GM19452 (cell line): ENCODE results near the gene ANAPC16.
A peak's percentile ranks its signal among the peaks of the same experiment; 100 is the strongest.

Source experiments
- ATAC-seq: cut with Tn5 transposase; IDR thresholded peaks from one replicate; pipeline ENCODE4 v1.9.1; 2021; ENCODE audit not compliant: unreplicated experiment

The ANAPC16 gene

DNA sequence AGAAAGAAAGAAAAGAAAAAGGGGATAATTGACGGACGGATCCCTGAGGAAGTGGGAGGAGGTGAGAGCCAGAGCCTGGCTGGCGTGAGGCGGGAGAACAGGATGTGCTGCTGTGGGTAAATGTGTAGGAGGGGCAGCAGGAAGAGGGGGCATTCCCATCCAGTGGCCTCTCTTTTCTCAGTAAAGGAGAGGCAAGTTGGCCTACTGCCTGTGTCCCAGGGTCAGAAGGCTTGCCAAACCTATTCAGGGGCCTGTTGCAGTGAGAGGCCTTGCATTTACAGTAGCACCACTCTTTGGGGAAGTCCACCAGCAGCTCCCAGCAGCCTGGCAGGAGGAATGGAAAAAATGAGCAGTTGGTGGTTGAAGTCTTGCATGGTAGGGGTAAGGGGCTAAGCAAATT, 26.9 kb downstream of the ANAPC16 start:
- ATAC-seq: no peak

DNA sequence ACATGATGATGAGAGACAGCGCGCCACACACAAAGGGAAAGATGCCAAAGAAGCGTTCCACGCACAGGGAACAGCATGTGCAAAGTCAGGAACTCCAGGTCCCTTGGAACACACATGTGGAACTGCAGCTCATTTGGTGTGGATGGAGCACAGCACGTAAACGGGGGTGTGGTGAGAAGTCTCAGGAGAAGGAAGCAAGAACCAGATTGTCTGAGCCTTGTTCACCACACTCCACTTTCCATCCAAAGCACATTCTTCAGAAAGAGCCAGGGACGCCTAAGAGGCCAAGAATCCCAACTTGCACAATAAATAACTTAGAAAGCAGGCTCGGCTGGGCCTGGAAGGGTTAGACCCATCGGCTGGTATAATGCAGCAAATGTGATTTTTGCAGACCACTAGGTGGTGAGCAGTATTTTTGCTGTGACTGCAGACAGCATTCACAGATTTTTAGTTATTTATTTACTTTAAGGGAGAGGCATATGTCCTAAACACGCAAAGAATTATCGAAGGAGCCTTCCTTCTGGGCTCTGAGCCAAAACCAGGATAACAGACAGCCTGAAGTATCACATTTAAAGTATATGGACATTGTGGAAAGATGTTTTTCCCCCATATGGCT, 28.1 kb downstream of the ANAPC16 start:
- no peak for ATAC-seq

- ATAC-seq: no peak
Observed at GRCh38 chr10:72244573-72245038, 28.8 kb downstream of the ANAPC16 start.

DNA sequence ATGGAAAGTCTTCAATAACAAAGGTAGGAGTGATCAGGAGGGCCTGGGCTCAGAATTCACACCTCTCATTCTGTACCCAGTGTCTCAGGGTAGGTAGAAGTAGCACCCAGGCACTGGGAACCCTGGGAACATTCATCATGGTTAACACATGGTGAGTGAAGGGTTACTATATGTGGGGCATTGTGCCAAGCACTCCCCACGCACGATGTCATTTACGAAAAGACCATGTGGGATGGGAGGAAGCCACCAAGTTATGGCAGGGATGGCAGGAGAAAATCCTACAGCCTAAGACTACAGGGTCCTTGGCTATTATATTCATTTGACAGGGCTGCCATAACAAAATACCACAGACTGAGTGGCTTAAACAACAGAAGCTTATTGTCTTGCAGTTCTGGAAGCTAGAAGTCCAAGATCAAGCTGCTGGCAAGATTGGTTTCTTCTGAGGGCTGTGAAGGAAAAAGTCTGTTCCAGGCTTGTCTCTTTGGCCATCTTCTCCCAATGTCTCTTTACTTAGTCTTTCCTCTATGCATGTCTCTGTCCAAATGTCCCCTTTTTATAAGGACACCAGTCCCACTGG, 30.2 kb downstream of the ANAPC16 start:
- no peak for ATAC-seq

DNA sequence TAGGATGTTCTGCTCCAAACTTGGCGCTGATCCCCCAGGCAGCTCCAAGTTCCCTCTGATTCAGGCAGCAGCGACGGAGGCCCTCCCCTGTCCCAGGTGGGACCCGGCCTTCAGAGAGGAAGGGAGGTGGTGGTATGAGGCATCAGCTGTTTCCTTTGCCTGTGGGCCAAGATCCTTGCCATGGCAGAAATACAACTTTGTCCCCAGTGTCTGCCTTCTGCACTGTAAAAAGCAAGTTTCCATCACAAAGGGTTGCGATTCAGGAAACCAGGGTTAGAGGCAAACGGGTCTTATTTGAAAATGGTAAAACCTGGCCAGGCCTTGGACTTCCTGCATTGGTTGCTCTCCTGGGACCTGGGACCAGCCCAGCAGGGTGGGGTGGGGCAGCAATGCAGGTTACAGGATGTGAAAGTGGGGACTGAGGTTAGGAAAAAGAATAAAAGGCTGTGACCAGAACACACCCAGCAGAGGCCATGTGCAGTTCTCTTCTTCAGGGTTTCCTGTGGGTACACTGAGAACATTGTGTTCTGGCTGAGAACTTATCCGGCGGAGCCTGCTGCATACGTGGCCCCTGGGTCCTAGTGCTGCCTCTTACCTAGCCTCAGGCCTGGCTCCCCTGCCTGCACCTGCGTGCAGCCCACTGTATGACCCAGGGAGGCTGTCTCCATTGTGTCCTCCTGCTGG, 32.8 kb downstream of the ANAPC16 start:
- ATAC-seq: peak; percentile 89

DNA sequence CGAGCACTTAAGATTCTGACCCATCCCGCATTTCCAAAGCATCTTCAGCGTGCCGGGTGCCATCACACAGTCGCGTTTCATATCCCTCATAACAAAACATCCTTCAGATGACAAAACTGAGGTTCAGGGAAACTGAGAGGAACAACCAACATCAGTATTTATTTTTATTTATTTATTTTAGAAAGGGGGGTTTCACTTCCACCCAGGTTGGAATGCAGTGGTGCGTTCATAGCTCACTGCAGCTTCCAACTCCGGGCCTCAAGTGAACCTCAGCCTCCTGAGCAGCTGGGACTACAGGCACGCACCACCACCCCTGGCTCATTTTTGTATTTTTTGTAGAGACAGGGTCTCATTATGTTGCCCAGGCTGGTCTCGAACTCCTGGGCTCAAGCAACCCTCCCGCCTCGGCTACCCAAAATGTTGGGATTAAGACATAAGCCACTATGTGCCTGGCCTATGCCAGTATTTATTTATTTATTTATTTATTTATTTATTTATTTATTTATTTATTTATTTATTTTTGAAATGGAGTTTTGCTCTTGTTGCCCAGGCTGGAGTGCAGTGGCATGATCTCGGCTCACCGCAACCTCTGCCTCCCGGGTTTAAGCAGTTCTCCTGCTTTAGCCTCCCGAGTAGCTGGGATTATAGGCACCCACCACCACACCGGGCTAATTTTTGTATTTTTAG, 33.5 kb downstream of the ANAPC16 start:
- ATAC-seq: peak; percentile 12

- ATAC-seq: no peak
Observed at GRCh38 chr10:72250666-72251065, 34.9 kb downstream of the ANAPC16 start.

DNA sequence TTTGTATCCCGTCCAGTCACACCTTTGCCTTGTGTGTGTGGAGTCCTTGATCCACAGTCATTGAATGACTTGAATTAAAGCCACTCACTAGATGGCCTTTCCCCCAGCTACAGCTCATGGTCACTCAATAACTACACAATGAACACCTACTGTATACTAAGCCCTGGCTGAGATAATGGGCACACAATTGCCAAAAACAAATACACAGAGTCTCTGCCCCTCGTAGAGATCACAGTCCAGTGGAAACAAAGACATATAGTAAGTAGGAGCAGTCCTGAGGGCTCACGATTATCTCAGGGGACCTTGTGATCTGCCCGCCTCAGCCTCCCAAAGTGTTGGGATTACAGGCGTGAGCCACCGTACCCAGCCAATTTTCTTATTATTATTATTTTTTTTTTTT, 35.8 kb downstream of the ANAPC16 start:
- no peak for ATAC-seq

DNA sequence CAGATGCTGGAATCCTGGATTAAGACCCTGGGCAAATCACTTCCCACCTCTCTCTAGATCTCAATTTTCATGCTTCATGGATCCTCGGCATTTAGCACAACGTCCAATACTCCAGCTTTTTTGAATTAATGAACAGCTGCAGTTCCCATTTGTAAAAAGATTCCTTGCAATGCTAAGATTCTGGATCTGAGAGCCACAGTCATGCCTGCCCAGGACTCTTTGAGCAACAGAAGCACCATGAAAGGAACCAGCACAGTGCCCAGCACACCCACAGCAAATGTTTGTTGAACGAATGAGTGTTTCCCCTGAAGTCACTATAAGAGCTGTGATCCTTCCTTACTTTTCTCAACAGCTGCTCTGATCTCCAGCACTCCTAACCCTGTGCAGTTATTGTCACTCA, 37.2 kb downstream of the ANAPC16 start:
- ATAC-seq: no peak

- no peak for ATAC-seq
Observed at GRCh38 chr10:72253578-72253977, 37.8 kb downstream of the ANAPC16 start.

DNA sequence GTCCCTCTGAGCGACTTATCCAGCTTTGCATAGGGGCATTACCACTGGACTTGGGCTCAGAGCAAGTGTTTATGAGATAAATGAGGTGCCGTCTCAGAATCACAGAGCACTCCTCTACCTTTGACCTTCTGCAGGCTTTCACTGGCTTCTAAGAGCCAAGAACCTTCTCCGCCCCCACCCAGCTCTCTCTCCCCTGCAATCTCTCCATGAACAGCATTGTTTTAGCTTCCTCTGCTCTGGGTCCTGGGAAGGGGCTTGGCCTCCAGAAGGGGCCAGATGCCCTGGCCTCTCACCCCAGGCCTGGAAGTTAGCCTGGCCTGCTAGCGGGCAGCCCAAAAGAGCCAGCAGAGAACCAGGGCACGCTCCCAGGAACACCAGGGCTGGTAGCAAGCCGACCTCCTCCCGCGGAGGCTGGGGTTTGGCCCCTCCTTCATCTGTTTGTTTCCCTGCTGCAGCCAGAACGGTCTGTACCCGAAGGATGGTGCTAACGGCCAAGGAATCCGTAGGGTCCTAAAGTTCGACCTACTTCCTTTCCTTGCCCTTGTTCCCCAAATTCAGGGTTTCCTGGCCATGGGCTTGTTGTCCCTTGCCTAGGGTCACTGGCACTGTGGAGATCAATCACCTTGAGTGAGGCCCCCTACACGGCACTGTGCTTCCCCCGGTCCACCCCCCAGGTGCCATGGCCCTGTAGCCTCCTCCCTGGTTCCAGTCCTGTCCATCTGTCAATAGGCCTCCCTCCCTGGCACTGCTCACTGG, 39.2 kb downstream of the ANAPC16 start:
- no peak for ATAC-seq

DNA sequence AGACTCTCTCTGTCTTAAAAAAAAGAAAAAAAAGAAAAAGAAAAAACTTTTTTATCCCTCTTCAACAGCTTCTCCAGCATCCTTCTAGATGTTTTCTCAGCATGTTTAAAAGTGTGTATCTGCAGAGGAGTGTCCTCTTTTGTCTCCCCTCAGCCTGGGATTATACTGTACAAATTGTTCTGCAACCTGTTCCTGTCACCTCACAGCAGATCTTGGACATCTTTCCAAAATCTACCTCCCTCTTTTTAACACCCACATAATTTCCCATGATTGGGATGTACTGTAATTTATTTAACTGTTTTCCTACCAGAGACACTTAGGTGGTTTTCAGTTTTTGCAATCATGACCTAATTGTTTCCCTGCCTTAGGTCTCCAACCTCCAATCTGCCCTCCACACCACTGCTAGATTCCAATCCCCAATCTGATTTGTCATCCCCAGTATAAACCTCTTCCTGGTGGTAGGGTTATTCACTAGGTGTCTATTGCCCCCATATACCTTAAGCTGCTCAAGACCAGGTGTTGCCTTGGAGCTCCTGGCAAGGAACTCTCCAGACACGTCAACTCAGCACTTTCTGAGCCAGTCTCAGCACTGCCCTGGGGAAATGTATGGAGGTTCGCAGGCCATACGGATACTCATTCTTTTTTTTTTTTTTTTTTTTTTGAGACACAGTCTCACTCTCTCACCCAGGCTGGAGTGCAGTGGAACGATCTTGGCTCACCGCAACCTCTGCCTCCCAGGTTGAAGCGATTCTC, 40.3 kb downstream of the ANAPC16 start:
- ATAC-seq: no peak

GRCh38 chr10:72257051-72257892, 41.5 kb downstream of the ANAPC16 start:
- ATAC-seq: no peak

DNA sequence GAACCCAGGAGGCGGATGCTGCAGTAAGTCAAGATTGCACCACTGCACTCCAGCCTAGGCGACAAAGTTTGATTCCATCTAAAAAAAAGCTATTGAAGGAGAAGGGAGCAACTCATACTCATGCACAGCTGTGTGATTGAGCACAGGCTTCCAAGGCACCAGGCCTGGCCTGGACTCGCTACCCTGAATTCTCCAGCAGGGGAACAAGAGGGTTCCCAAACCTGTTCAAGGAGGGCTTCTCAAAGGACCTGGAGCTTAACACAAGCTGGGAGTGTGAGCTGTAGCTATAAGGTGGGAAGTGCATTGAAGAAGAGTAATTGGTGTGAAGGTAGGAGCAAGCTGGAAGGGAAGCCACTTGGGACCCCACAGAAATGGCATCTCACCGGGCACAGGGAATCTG, 42.8 kb downstream of the ANAPC16 start:
- ATAC-seq: no peak

- no peak for ATAC-seq
Observed at GRCh38 chr10:72259491-72260238, 43.9 kb downstream of the ANAPC16 start.

DNA sequence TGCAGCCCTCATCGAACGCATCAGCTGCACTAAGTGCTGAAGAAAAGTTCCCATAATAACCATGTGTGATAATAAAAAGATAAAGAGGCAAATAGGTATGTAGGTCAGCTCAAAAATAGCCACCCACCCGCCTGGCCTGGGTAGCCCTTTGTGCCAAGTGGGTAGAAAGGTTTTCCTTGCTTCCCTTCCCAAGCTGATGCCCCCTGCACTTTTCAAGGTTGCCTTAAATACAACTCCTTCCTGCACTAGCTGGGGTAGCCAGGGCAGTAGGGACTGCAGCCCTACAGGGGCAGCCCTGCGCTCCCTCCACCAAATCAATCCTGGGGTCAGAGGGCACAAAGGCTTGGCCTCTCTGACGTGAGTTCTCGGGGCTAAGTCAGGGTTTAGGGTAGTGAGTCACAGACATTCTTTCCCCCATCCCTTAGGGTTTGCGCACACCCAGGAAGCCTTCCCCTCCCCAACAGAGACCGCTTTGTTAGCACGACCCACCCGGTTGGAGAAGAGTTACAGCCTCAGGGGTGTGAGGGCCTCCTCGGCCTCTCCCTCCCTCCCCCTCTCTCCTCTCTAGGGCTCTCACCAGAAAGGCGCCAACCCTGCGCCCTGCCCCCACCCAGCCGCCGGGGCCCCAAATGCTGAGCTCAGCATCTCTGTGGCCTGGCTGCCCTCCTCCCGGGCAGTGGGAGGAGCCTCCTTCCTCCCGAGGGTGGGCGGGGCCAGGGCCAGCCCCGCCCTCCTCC, 44.6 kb downstream of the ANAPC16 start:
- peak; percentile 60 for ATAC-seq

DNA sequence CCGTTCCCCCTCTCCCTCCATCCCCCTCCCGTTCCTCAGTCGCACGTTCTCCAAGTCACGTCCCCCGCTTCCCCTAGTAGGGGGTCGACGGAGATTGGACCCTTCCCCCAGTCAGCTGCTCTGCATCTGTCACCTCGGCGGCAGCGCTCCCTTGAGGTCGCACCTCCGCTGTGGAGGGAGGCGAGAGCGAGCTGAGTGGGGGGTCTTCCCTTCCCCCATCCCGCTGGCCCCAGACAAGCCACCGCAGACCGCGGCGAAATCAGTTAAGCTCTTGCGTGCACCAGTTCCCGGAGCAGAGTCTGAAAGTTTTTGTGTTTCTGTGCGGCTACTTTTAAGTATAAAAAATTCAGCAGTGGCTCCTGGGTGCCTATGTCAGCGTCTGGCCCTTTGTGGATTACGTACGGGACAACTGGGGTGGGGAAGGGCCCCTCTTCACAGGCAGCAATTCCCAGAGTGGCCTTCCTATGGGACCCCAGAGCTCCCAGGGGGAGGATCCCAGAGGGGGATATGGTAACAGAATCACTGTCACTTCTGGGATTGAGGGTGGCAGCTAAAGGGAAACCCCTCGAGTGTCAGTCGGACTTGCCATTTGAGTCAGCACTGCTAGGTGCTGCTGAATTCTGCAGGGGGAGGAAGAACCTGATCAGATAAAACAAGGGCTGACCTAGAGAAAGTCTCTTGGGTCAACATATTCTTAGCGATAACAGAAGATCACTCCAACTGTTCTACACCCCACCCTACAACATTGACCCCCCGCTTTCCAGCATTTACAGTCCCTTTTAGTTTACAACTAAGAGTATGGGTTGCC, 45.4 kb downstream of the ANAPC16 start:
- ATAC-seq: peak; percentile 51
